ENCODE measurements around the gene DNAH10.

Gene DNAH10

DNA sequence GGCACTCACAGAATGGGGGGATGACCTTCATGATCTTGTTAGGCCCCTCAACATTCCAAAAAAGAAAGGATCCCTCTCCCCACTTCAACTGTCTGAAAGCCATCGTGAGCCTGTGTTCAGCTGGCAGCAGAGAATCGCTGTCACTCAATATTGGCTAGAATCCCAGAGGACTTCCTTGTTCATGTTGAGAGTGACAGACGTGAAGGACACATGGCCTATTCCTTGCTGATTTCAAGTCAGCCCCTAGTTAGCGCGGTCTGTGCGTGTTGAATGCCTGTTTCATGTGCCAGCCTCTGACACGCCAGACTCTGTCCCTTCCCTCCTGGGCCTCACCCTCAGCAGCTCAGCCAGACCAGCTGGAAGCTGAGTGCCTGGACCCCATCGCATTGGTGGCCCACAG lies 43.1 kb downstream of the DNAH10 start:
- no peaks in the 10 kb centered on the region for H3K27me3 ChIP-seq (ENCODE audit: insufficient read depth, low read length, poor library complexity, severe bottlenecking)
- H2AFZ ChIP-seq (ENCODE audit: low read length): no peak overlapping the region
- no peak overlapping the region for H3K4me2 ChIP-seq (ENCODE audit: low read depth, low read length, poor library complexity, severe bottlenecking)
- no peaks in the 10 kb centered on the region for H3K9me3 ChIP-seq (ENCODE audit: insufficient read depth, low read depth, low read length)
- H3K36me3 ChIP-seq (ENCODE audit: insufficient read depth, low read length): no peaks in the 10 kb centered on the region
- H4K20me1 ChIP-seq (ENCODE audit: insufficient read depth, low read length, poor library complexity, severe bottlenecking): no peaks in the 10 kb centered on the region
- TF ChIP-seq, protein P1, sequence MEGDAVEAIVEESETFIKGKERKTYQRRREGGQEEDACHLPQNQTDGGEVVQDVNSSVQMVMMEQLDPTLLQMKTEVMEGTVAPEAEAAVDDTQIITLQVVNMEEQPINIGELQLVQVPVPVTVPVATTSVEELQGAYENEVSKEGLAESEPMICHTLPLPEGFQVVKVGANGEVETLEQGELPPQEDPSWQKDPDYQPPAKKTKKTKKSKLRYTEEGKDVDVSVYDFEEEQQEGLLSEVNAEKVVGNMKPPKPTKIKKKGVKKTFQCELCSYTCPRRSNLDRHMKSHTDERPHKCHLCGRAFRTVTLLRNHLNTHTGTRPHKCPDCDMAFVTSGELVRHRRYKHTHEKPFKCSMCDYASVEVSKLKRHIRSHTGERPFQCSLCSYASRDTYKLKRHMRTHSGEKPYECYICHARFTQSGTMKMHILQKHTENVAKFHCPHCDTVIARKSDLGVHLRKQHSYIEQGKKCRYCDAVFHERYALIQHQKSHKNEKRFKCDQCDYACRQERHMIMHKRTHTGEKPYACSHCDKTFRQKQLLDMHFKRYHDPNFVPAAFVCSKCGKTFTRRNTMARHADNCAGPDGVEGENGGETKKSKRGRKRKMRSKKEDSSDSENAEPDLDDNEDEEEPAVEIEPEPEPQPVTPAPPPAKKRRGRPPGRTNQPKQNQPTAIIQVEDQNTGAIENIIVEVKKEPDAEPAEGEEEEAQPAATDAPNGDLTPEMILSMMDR (conservative IDR thresholded peaks at IDR 0.05; ENCODE audit: low read length): no peak
- no peak for TF ChIP-seq EZH2phosphoT487 (IDR thresholded peaks at IDR 0.05; ENCODE audit: borderline replicate concordance)
- H3K79me2 ChIP-seq (ENCODE audit: insufficient read depth, low read length): no peaks in the 10 kb centered on the region
- no peaks in the 10 kb centered on the region for H3F3A ChIP-seq (ENCODE audit: low read depth)
- no peaks in the 10 kb centered on the region for H3K4me1 ChIP-seq (ENCODE audit: insufficient read depth, low read length, poor library complexity, severe bottlenecking)
- no peak overlapping the region for H3K9ac ChIP-seq (ENCODE audit: low read depth, low read length, poor library complexity, severe bottlenecking)
- H3K4me3 ChIP-seq (ENCODE audit: low read length, poor library complexity, severe bottlenecking): no peak overlapping the region
- no peaks in the 10 kb centered on the region for H3K9me2 ChIP-seq (replicated peaks; ENCODE audit: low read depth, low read length)

DNA sequence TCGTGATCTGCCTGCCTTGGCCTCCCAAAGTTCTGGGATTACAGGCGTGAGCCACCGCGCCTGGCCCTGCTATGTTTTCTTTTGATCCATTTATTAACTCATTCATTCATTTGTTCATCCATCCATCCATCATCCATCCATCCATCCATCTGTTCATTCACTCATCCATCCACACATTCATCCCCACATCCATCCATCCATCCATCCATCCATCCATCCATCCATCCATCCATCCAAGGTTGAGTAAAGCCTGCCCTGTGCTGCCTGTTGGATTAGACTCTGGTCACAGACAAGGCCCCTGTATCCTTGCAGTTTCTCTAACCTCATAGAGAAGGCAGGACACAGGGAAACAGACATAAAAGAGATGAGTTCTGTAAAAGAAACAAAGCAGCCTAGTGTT lies 44.9 kb downstream of the DNAH10 start:
- Histone ChIP-seq H3K36me3 (ENCODE audit: insufficient read depth, low read length) (no peaks in the 10 kb centered on the region), H3K79me2 (ENCODE audit: insufficient read depth, low read length) (no peaks in the 10 kb centered on the region), H3F3A (ENCODE audit: low read depth) (no peaks in the 10 kb centered on the region), H3K4me3 (ENCODE audit: low read length, poor library complexity, severe bottlenecking) (no peak overlapping the region), H3K27me3 (ENCODE audit: insufficient read depth, low read length, poor library complexity, severe bottlenecking) (no peaks in the 10 kb centered on the region), H2AFZ (ENCODE audit: low read length) (no peak overlapping the region), H3K9me3 (ENCODE audit: insufficient read depth, low read depth, low read length) (no peaks in the 10 kb centered on the region), H3K4me2 (ENCODE audit: low read depth, low read length, poor library complexity, severe bottlenecking) (no peak overlapping the region), H3K9me2 (replicated peaks; ENCODE audit: low read depth, low read length) (no peaks in the 10 kb centered on the region), H3K4me1 (ENCODE audit: insufficient read depth, low read length, poor library complexity, severe bottlenecking) (no peaks in the 10 kb centered on the region), H3K9ac (ENCODE audit: low read depth, low read length, poor library complexity, severe bottlenecking) (no peak overlapping the region), H4K20me1 (ENCODE audit: insufficient read depth, low read length, poor library complexity, severe bottlenecking) (no peaks in the 10 kb centered on the region)
- TF ChIP-seq, protein P1 (conservative IDR thresholded peaks at IDR 0.05; ENCODE audit: low read length): no peak
- TF ChIP-seq EZH2phosphoT487 (IDR thresholded peaks at IDR 0.05; ENCODE audit: borderline replicate concordance): no peak

DNA sequence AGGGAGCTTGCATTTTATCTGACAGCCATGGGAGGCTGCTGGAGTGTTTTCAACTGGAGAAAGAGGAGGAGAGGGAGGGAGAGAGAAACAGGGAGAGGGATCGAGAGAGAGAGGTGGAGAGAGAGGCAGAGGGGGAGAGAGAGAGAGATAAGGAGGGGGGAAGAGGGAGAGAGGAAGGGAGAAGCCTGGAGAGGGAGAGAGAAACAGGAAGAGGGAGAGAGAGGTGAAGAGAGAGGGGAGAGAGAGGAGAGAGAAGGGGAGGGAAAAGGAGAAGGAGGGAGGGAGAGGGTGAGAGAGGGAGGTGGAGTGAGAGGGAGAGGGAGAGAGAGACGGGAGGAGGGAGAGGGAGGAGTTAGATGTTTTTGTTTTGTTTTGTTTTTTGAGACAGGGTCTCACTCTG lies 45.6 kb downstream of the DNAH10 start:
- Histone ChIP-seq H3F3A (ENCODE audit: low read depth) (no peaks in the 10 kb centered on the region), H3K9me2 (replicated peaks; ENCODE audit: low read depth, low read length) (no peaks in the 10 kb centered on the region), H3K4me2 (ENCODE audit: low read depth, low read length, poor library complexity, severe bottlenecking) (no peak overlapping the region), H2AFZ (ENCODE audit: low read length) (peak overlapping the region; percentile 8; the same call in 1 of the 2 replicates), H3K27me3 (ENCODE audit: insufficient read depth, low read length, poor library complexity, severe bottlenecking) (no peaks in the 10 kb centered on the region), H3K4me1 (ENCODE audit: insufficient read depth, low read length, poor library complexity, severe bottlenecking) (no peaks in the 10 kb centered on the region), H3K9me3 (ENCODE audit: insufficient read depth, low read depth, low read length) (no peaks in the 10 kb centered on the region), H3K79me2 (ENCODE audit: insufficient read depth, low read length) (no peaks in the 10 kb centered on the region), H3K36me3 (ENCODE audit: insufficient read depth, low read length) (no peaks in the 10 kb centered on the region), H4K20me1 (ENCODE audit: insufficient read depth, low read length, poor library complexity, severe bottlenecking) (no peaks in the 10 kb centered on the region), H3K9ac (ENCODE audit: low read depth, low read length, poor library complexity, severe bottlenecking) (no peak overlapping the region), H3K4me3 (ENCODE audit: low read length, poor library complexity, severe bottlenecking) (no peak overlapping the region)
- no peak for TF ChIP-seq EZH2phosphoT487 (IDR thresholded peaks at IDR 0.05; ENCODE audit: borderline replicate concordance)
- TF ChIP-seq, protein P1 (conservative IDR thresholded peaks at IDR 0.05; ENCODE audit: low read length): no peak

Data from Loucy (cell line).